Mesothelial cell of epicardium (in vitro differentiated cells): ENCODE results near the gene PALM2AKAP2. TPM values are rescaled to one million over a fixed set of nuclear protein-coding genes. Genes with fewer than 3 reads are reported as not detected.

Source experiments
- DNase-seq, 2 experiments: peaks; one replicate each; pipeline ENCODE4 v3.0.0; 2021; ENCODE audit warnings: low spot score in 2 of 2; ENCODE audit not compliant: unreplicated experiment in 2 of 2
- H3K27ac Mint-ChIP-seq: 2 replicates; pipeline ENCODE4 v1.8.0; 2021; ENCODE audit warnings: mixed read lengths
- H3K27me3 Mint-ChIP-seq: 2 replicates; pipeline ENCODE4 v1.8.0; 2021; ENCODE audit warnings: low read depth, mixed read lengths
- H3K36me3 Mint-ChIP-seq: 2 replicates; pipeline ENCODE4 v1.8.0; 2021; ENCODE audit warnings: mixed read lengths
- H3K4me1 Mint-ChIP-seq: 2 replicates; pipeline ENCODE4 v1.8.0; 2021; ENCODE audit warnings: mixed read lengths
- H3K4me3 Mint-ChIP-seq: 2 replicates; pipeline ENCODE4 v1.8.0; 2021; ENCODE audit warnings: mild to moderate bottlenecking, moderate library complexity, mixed read lengths
- H3K9me3 Mint-ChIP-seq: 2 replicates; pipeline ENCODE4 v1.8.0; 2021; ENCODE audit warnings: mixed read lengths
- CTCF ChIP-seq: fragments of 200-600 bp; sonication (generic); IDR thresholded peaks from one replicate; pipeline ENCODE4 v1.5.0; 2021; ENCODE audit warnings: antibody characterized with exemption; ENCODE audit not compliant: unreplicated experiment
- total RNA-seq: library from RNA; stranded (reverse); gene quantifications from 3 replicates; pipeline ENCODE4 v1.2.1, GENCODE V29; 2021

The PALM2AKAP2 gene
- total RNA-seq, 1 donor from 2014 or later, result 43.6 TPM

GRCh38 chr9:109781541-109782197 lies 1.7 kb downstream of the PALM2AKAP2 start:
- Mint-ChIP-seq H3K36me3 (no peaks in the 10 kb centered on the region), H3K9me3 (peaks cover 4% of the 10 kb centered on the region), H3K4me1 (peaks cover 20% of the 10 kb centered on the region), H3K4me3 (peak overlapping the region; percentile 94), H3K27ac (peak overlapping the region; percentile 85), H3K27me3 (no peaks in the 10 kb centered on the region)
- DNase-seq, result no peak
- no peak for TF ChIP-seq CTCF

DNA sequence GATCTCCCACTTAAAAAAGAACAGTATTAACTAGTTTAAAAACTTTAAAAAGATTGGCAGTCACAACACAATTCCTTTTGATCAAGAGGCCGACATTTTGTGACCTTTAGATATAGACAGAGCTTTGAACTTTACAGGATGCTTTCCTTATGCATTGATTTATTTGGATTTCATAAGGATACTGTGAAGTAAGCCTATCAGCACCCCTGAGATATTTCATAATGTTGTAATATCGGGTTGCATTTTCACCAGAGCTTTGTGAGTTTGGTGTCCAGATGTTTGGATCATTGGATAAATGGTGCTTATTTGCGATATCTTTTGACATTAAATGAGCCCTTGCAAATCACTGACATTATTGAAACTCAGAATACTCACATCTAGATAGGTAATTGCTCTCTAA lies 7.7 kb downstream of the PALM2AKAP2 start:
- DNase-seq, result no peak
- Mint-ChIP-seq H3K27ac (no peak overlapping the region), H3K4me1 (peaks cover 41% of the 10 kb centered on the region), H3K27me3 (no peaks in the 10 kb centered on the region), H3K36me3 (no peaks in the 10 kb centered on the region), H3K4me3 (no peak overlapping the region), H3K9me3 (peaks cover 4% of the 10 kb centered on the region)
- TF ChIP-seq CTCF, result no peak

- H3K27ac Mint-ChIP-seq, result peak overlapping the region; percentile 79
- no peaks in the 10 kb centered on the region for H3K27me3 Mint-ChIP-seq
- no peak overlapping the region for H3K4me3 Mint-ChIP-seq
- no peak for TF ChIP-seq CTCF
- H3K36me3 Mint-ChIP-seq, result no peaks in the 10 kb centered on the region
- peaks cover 4% of the 10 kb centered on the region for H3K9me3 Mint-ChIP-seq
- no peak for DNase-seq
- peaks cover 55% of the 10 kb centered on the region for H3K4me1 Mint-ChIP-seq
These were observed 9.6 kb downstream of the PALM2AKAP2 start for GRCh38 chr9:109789556-109789955.

GRCh38 chr9:109789971-109790370 lies 10.0 kb downstream of the PALM2AKAP2 start:
- no peak for TF ChIP-seq CTCF
- no peak for DNase-seq
- H3K4me1 Mint-ChIP-seq, result peaks cover 55% of the 10 kb centered on the region

DNA sequence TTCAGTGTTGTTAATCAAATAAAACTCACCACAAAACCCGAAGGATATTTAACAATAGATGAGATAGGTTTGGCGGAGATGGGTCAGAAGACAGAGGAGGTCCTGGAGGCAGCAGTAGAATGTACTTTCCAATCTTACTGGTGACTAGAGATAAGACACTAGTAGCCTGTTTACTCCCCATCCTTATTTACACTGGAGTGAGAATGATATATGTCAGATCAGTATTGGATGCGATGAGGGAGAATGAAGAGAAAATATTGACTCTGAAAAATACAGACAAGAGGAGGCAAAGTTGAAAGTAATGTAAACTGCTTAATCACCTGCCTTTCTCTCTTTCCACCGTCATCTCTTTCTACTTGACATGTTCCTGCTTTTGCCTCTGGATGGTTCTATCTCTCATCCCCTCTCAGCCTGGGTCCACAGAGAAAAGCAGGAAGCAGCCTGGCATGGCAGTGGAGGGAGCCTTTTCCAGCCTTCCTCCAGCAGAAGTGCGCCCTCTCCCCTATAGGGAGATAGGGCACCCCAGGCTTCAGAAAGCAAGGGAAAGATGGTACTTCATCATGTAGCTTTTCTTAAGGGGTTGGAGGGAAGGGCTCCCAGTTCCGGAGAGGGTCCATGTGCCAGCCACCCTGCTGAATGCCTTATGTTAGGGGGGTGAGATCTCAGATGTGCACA lies 11.1 kb downstream of the PALM2AKAP2 start:
- Mint-ChIP-seq H3K27ac (peak overlapping the region; percentile 61), H3K36me3 (no peaks in the 10 kb centered on the region), H3K4me3 (no peak overlapping the region), H3K4me1 (peaks cover 55% of the 10 kb centered on the region), H3K9me3 (no peaks in the 10 kb centered on the region), H3K27me3 (no peaks in the 10 kb centered on the region)
- no peak for DNase-seq
- TF ChIP-seq CTCF, result no peak

More at GRCh38 chr9:109789971-109790370, 10.0 kb downstream of the PALM2AKAP2 start:
- Mint-ChIP-seq H3K27ac (peak overlapping the region; percentile 79), H3K36me3 (no peaks in the 10 kb centered on the region), H3K9me3 (peaks cover 4% of the 10 kb centered on the region), H3K4me3 (no peak overlapping the region), H3K27me3 (no peaks in the 10 kb centered on the region)
